SK-N-SH (cell line): ENCODE results near the gene CHMP6. TPM values are rescaled to one million over a fixed set of nuclear protein-coding genes. Genes with fewer than 3 reads are reported as not detected.

Experiments
- CTCF ChIA-PET: fragments of 300-600, 350-600 bp; formaldehyde crosslinking; extraction: SDS; loops from one replicate; lab custom pipeline; 2021; lab: Yijun Ruan, JAX
- POLR2A ChIA-PET: fragments of 350-600 bp; sonication (Branson Sonifier 250); formaldehyde crosslinking; extraction: SDS; loops from one replicate; lab custom pipeline; 2020; ENCODE audit warnings: antibody characterized with exemption, inconsistent platforms; lab: Yijun Ruan, JAX
- DNase-seq: peaks from one replicate; pipeline ENCODE4 v3.0.0; 2012
- H2AFZ ChIP-seq: fragments of 200-600 bp; sonication (generic); 2 replicates; pipeline ENCODE4 v1.8.1; 2016; ENCODE audit warnings: antibody characterized with exemption, mild to moderate bottlenecking, low read depth
- H3F3A ChIP-seq: fragments of 200-600 bp; sonication (generic); replicated peaks from 2 replicates; pipeline ENCODE3; 2016; ENCODE audit warnings: antibody characterized with exemption, mild to moderate bottlenecking; ENCODE audit not compliant: insufficient read depth
- H3K27ac ChIP-seq, 2 experiments: fragments of 200-500 bp in 1 of 2; fragments of 200-600 bp in 1 of 2; sonication (Bioruptor generic) in 1 of 2; sonication (generic), shearing (Covaris generic) in 1 of 2; 2 replicates each; pipeline versions ENCODE4 v1.5.1 to v1.6.1; 2014 to 2016; ENCODE audit warnings: low read depth in 2 of 2, inconsistent platforms in 1 of 2, low read length in 1 of 2, mild to moderate bottlenecking in 1 of 2, mixed read lengths in 1 of 2
- H3K27me3 ChIP-seq: fragments of 200-600 bp; sonication (generic), shearing (Covaris generic); 2 replicates; pipeline ENCODE4 v1.6.1; 2016; ENCODE audit warnings: mixed run types; ENCODE audit not compliant: insufficient read depth
- H3K36me3 ChIP-seq, 2 experiments: fragments of 200-500 bp in 1 of 2; fragments of 200-600 bp in 1 of 2; sonication (Bioruptor generic) in 1 of 2; sonication (generic) in 1 of 2; replicated peaks in 1 of 2; 2 replicates each; pipeline versions ENCODE3 to v1.5.1; 2014 to 2016; ENCODE audit warnings: low read length in 1 of 2, mild to moderate bottlenecking in 1 of 2; ENCODE audit not compliant: insufficient read depth in 2 of 2, control insufficient read depth in 1 of 2
- H3K4me1 ChIP-seq, 2 experiments: fragments of 200-500 bp in 1 of 2; fragments of 200-600 bp in 1 of 2; sonication (Bioruptor generic) in 1 of 2; sonication (generic), shearing (Covaris generic) in 1 of 2; 2 replicates each; pipeline versions ENCODE4 v1.5.1 to v1.6.1; 2014 to 2016; ENCODE audit warnings: low read depth in 1 of 2, low read length in 1 of 2, mixed run types in 1 of 2; ENCODE audit not compliant: insufficient read depth in 2 of 2, control insufficient read depth in 1 of 2
- H3K4me2 ChIP-seq: fragments of 200-600 bp; sonication (generic), shearing (Covaris generic); 2 replicates; pipeline ENCODE4 v1.6.1; 2017; ENCODE audit warnings: mixed run types
- H3K4me3 ChIP-seq, 2 experiments: fragments of 200-500 bp in 1 of 2; fragments of 200-600 bp in 1 of 2; sonication (Bioruptor generic) in 1 of 2; sonication (generic), shearing (Covaris generic) in 1 of 2; 2 replicates each; pipeline versions ENCODE4 v1.5.1 to v1.8.1; 2014 to 2016; ENCODE audit warnings: low read depth in 2 of 2, inconsistent platforms in 1 of 2, low read length in 1 of 2, mild to moderate bottlenecking in 1 of 2, mixed read lengths in 1 of 2, moderate library complexity in 1 of 2
- H3K79me2 ChIP-seq: fragments of 200-600 bp; sonication (generic); 2 replicates; pipeline ENCODE4 v1.8.1; 2017; ENCODE audit warnings: mild to moderate bottlenecking; ENCODE audit not compliant: insufficient read depth
- H3K9ac ChIP-seq: fragments of 200-600 bp; sonication (generic); 2 replicates; pipeline ENCODE4 v1.6.1; 2017; ENCODE audit warnings: mixed run types
- H3K9me2 ChIP-seq: fragments of 200-600 bp; sonication (generic); 2 replicates; pipeline ENCODE4 v1.6.1; 2017; ENCODE audit warnings: mixed run types
- H3K9me3 ChIP-seq: fragments of 200-600 bp; sonication (generic); 2 replicates; pipeline ENCODE4 v1.6.1; 2017; ENCODE audit warnings: mixed run types, mild to moderate bottlenecking, moderate library complexity
- H4K20me1 ChIP-seq: fragments of 200-600 bp; sonication (generic); 2 replicates; pipeline ENCODE4 v1.6.1; 2017; ENCODE audit warnings: mild to moderate bottlenecking, mixed run types; ENCODE audit not compliant: insufficient read depth
- FOXM1 ChIP-seq: IDR thresholded peaks from 2 replicates; pipeline ENCODE4 v1.4.0; 2012; ENCODE audit warnings: low read depth, mild to moderate bottlenecking
- NRF1 ChIP-seq: IDR thresholded peaks from 2 replicates; pipeline ENCODE4 v1.6.1; 2012; ENCODE audit warnings: low read depth, mild to moderate bottlenecking, low read length
- POLR2AphosphoS5 ChIP-seq: IDR thresholded peaks from 2 replicates; pipeline ENCODE4 v1.6.1; 2012; ENCODE audit warnings: low read depth, low read length
- RCOR1 ChIP-seq: fragments of 150-350 bp; IDR thresholded peaks from 2 replicates; pipeline ENCODE4 v1.6.1; 2017; ENCODE audit warnings: antibody characterized with exemption, low read length
- RFX5 ChIP-seq: IDR thresholded peaks from 2 replicates; pipeline ENCODE4 v1.6.1; 2012; ENCODE audit warnings: mild to moderate bottlenecking, improper control_type of control experiment, low read length
- RXRA ChIP-seq: IDR thresholded peaks from 2 replicates; pipeline ENCODE4 v1.4.0; 2012; ENCODE audit warnings: low read depth, mild to moderate bottlenecking, borderline replicate concordance
- WGBS: methylation state at CpG from one replicate; pipeline ENCODE4 v1.1.6; 2017; ENCODE audit warnings: low lambda C conversion rate; 5-methylcytosine and 5-hydroxymethylcytosine counted together
- polyA plus RNA-seq, 3 experiments: library from polyadenylated mRNA; depleted of rRNA; stranded (reverse); fragments of >200 nt; gene quantifications; 2 replicates each; pipeline ENCODE4 v1.2.3, GENCODE V29; 2012
- TF ChIP-seq, protein P1 (sequence below): fragments of 200-600 bp; sonication (generic); IDR thresholded peaks from 2 replicates; pipeline ENCODE4 v1.6.1; 2017; ENCODE audit warnings: antibody characterized with exemption, mild to moderate bottlenecking, moderate library complexity
- TF ChIP-seq, protein P2 (sequence below): IDR thresholded peaks from 2 replicates; pipeline ENCODE4 v1.4.0; 2012; ENCODE audit warnings: low read depth, borderline replicate concordance

Gene CHMP6
- polyA plus RNA-seq, 1 of the 3 experiments (the other 2 are of a cell fraction), result 44.1 TPM

DNA sequence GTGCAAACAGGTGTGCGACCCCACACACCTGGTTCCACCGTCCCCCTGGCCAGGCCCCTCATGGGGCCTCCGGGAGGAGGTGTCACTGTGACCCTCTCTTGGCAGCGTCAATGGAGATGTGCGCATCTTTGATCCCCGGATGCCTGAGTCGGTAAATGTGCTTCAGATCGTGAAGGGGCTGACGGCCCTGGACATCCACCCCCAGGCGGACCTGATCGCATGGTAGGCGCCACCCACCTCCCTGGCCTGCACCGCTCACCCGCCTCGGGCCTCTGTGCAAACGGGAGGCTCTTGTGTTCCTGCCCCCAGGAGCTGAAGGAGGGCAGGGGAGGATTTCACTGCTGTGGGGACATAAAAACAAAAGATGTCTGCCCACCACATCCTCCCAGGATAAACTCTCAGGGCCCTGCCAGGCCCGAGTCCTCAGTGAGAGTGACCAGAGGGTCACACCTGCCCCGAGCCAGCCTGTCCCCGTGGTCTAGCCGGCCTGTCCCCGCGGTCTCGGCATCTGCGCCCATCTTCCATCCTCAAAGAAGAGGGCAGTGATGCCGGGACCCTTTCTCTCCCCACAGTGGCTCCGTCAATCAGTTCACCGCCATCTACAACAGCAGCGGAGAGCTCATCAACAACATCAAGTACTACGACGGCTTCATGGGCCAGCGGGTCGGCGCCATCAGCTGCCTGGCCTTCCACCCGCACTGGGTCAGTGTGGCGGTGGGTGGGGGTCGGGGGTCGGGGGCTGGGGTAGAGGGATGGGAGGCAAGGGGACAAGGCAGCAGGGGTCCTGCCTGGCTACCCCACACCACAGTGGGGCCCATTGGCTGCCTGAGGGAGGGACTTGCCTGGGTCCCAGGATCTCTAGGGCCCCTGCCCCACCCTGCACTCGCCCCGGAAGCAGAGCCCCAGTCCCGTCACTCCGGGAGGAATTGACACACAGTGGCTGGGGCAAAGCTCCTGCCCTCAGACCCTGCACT is 29.0 kb upstream of the CHMP6 start:
- no peak for TF ChIP-seq NRF1
- TF ChIP-seq, protein P1, sequence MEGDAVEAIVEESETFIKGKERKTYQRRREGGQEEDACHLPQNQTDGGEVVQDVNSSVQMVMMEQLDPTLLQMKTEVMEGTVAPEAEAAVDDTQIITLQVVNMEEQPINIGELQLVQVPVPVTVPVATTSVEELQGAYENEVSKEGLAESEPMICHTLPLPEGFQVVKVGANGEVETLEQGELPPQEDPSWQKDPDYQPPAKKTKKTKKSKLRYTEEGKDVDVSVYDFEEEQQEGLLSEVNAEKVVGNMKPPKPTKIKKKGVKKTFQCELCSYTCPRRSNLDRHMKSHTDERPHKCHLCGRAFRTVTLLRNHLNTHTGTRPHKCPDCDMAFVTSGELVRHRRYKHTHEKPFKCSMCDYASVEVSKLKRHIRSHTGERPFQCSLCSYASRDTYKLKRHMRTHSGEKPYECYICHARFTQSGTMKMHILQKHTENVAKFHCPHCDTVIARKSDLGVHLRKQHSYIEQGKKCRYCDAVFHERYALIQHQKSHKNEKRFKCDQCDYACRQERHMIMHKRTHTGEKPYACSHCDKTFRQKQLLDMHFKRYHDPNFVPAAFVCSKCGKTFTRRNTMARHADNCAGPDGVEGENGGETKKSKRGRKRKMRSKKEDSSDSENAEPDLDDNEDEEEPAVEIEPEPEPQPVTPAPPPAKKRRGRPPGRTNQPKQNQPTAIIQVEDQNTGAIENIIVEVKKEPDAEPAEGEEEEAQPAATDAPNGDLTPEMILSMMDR, result no peak
- no peak for TF ChIP-seq RCOR1
- no peak for TF ChIP-seq RFX5
- no peak for TF ChIP-seq POLR2AphosphoS5
- TF ChIP-seq, protein P2, sequence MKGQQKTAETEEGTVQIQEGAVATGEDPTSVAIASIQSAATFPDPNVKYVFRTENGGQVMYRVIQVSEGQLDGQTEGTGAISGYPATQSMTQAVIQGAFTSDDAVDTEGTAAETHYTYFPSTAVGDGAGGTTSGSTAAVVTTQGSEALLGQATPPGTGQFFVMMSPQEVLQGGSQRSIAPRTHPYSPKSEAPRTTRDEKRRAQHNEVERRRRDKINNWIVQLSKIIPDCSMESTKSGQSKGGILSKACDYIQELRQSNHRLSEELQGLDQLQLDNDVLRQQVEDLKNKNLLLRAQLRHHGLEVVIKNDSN, result no peak
- TF ChIP-seq, all 33 proteins: peak for 0
- H3K36me3 ChIP-seq, result peaks cover 0 to 15% of the 10 kb centered on the region in 2 experiments
- H3K27ac ChIP-seq, result peak overlapping the region in 1 of 2 experiments; percentile 19; a peak in 1 of 4 replicates
- H3K9ac ChIP-seq, result no peak overlapping the region
- WGBS, result 92% methylated on average over 32 of the region's 41 CpGs
- no peak overlapping the region for H3K4me3 ChIP-seq
- no peaks in the 10 kb centered on the region for H3K27me3 ChIP-seq
- CTCF ChIA-PET, result interaction anchor here (1.8 kb wide), 2 partner anchors 64 to 101 kb away, joined by 3 to 5 read pairs; no protein-coding TSS in a partner anchor
- POLR2A ChIA-PET, result no interaction called here
- H3K79me2 ChIP-seq, result no peaks in the 10 kb centered on the region
- H3K9me3 ChIP-seq, result no peaks in the 10 kb centered on the region
- no peaks in the 10 kb centered on the region for H3F3A ChIP-seq
- peaks cover 0 to 35% of the 10 kb centered on the region in 2 experiments; a peak in 2 of 4 replicates for H3K4me1 ChIP-seq
- no peaks in the 10 kb centered on the region for H3K9me2 ChIP-seq
- H3K4me2 ChIP-seq, result no peak overlapping the region
- no peak for DNase-seq
- H2AFZ ChIP-seq, result no peak overlapping the region
- no peaks in the 10 kb centered on the region for H4K20me1 ChIP-seq

DNA sequence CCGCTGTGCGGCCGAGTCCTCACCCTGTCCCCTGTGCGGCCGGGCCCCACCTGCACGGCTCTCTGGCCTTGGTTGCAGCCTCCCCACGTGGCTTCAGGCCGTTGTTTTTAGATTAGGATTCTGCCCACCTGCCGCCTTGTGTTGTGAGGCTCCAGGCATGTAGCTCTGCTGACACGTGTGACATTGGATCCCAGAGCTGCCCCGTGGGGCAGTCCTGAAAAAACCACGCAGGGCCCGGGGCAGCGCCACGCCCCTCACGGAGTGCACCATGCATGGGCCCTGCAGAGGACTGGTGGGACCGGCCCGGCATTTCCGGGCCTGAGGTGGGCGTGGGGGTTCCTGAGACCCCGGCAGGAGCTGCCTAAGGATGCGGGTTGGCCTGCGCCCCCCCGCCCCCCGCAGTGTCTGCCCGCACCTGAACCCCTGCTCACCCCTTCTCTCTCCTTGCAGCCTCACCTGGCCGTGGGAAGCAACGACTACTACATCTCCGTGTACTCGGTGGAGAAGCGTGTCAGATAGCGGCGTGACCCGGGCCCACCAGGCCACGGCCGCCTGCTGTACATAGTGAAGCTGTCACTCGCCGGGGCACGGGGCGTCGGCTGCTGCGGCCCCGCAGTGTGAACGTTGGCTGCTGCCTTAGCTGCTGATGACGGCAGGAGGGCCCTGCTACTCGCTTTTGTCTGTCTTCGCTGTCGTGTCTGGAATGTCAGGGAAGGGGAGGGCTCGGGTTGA is 27.7 kb upstream of the CHMP6 start:
- Histone ChIP-seq H4K20me1 (no peaks in the 10 kb centered on the region), H3K9me2 (no peaks in the 10 kb centered on the region), H3K4me3 (no peak overlapping the region), H3K4me2 (no peak overlapping the region), H3K36me3 (peaks cover 0 to 15% of the 10 kb centered on the region in 2 experiments), H3K27ac (no peak overlapping the region), H3F3A (peaks cover 4% of the 10 kb centered on the region), H3K9me3 (no peaks in the 10 kb centered on the region), H2AFZ (no peak overlapping the region)
- CTCF ChIA-PET, result interaction anchor here (0.5 to 1.4 kb wide), 2 partner anchors 15 to 1742 kb away, joined by 3 read pairs; no protein-coding TSS in a partner anchor
- no peak for DNase-seq
- no peak for TF ChIP-seq FOXM1
- no peak for TF ChIP-seq RXRA
- TF ChIP-seq RCOR1, result no peak
- TF ChIP-seq, all 33 proteins: peak for 0
- no peaks in the 10 kb centered on the region for H3K27me3 ChIP-seq
- POLR2A ChIA-PET, result no interaction called here
- no peak overlapping the region for H3K9ac ChIP-seq
- H3K79me2 ChIP-seq, result no peaks in the 10 kb centered on the region
- WGBS, result 96% methylated on average over 38 of the region's 49 CpGs
- peaks cover 6 to 38% of the 10 kb centered on the region in 2 experiments; a peak in 3 of 4 replicates for H3K4me1 ChIP-seq
